ENCODE measurements around the gene COA5. TPM values are rescaled to one million over a fixed set of nuclear protein-coding genes. Genes with fewer than 3 reads are reported as not detected.

Gene COA5, protein sequence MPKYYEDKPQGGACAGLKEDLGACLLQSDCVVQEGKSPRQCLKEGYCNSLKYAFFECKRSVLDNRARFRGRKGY
- total RNA-seq = 8.5 and 13.4 TPM in 2 replicates

DNA sequence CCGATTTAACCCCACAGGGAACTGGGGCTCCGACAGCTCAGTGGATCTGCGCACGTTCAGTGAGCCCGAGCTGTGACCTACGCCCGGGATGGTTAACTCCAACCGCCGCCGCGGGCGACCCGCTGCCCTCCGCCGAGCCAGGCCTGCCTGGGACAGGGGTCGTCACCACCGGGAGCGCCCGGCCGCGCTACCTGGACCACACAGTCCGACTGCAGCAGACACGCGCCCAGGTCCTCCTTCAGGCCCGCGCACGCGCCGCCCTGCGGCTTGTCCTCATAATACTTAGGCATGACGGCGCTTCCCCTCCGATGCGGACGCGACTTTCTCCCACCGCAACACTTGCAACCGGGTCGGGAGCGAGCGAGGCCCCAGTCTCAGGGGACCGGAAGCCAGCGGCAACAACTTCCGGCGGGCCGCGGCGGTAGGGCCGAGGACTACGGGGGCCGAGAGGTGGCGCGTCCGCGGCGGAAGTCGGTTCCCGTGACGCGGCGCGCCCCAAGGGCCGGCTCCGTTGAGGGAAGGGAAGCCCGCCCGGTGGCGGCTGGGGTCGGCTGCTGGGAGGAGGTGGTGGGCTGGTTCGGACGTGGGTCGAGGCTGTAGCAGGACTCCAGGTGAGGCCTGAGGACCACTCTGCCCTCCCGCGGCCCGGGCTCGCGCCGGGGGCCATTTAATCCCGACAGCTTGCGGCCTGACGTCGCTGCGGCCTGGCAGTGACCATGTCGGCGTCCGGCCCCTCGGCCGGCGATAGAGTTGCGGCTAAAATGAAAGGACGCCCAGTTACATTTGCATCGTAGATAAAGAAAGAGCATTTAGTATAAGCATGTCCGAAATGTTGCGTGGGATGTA, at the start of gene COA5, which contains the start of gene UNC50:
TSS of gene COA5 (minus strand) at position 397 of the 846 bp plus-strand sequence. CDS start at position 290, 107 bp downstream.
TSS of gene UNC50 (plus strand) at position 474 of the 846 bp plus-strand sequence. CDS start 1,171 bp downstream, outside the sequence.

Other genes with a start within 250 kb of the COA5 start
- gene INPP4A, start 163.7 kb downstream of the COA5 start, total RNA-seq = 16.8 and 20.7 TPM in 2 replicates
- 26.6 and 30.3 TPM in 2 replicates for gene UNC50, start 77 bp upstream of the COA5 start, total RNA-seq
- gene MGAT4A, start 122.6 kb upstream of the COA5 start, total RNA-seq = 0.49 and 2.8 TPM in 2 replicates